Ramos (cell line): ENCODE data around the gene NISCH.

Experiments used
- in situ Hi-C: fragments of 300-500 bp; cut with MboI; formaldehyde crosslinking; loops from one replicate; pipeline ENCODE4 v1.14.3; 2022; ENCODE audit warnings: low sequenced_read_pairs; ENCODE audit not compliant: unreplicated experiment

The NISCH gene

DNA sequence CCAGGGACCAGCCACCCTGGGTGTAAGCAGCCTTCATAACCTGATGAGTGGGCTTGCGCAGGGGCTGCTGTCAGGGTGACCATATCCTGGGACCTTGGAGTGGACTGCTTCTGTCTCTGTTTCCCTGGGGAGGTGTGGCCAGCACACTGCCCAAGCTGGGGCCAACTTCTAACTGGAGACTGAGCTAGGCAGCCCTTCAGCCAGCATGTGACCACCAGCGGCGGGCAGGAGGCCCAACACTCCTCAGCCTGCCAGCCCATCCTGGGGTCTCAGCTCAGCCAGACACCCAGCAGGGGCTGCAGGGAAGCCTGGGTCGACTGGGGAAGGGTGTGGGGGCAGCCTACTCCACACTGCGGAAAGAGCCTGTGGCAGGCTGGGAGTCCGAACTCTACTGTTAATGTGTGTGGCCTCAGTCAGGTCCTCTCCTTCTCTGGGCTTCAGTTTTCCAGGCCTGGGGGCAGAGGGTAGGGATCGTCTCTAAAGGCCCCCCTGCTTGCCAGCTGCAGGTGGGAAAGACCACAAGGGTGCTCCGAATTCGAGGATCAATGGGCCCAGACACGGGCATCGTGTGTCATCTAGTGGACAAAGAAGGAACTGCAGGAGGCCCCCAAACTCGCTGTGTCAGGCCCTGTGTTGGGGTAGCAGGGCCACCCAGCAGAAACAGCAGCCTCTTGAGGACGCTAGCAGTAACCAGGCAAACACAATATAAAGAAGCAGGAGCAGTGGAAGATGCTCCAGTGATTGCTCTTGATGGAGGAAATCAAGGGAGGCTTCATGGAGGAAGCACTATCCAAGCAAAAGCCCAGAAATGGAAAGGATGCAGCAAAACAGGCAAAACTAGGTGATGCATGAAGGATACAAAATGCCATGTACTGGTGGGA, 8.5 kb upstream of the NISCH start:
- in situ Hi-C loops: no loop called here

- in situ Hi-C loops: no loop called here
Observed at GRCh38 chr3:52447512-52448355, 7.7 kb upstream of the NISCH start.

- in situ Hi-C loops: no loop called here
Observed at GRCh38 chr3:52450489-52451236, 4.7 kb upstream of the NISCH start.

DNA sequence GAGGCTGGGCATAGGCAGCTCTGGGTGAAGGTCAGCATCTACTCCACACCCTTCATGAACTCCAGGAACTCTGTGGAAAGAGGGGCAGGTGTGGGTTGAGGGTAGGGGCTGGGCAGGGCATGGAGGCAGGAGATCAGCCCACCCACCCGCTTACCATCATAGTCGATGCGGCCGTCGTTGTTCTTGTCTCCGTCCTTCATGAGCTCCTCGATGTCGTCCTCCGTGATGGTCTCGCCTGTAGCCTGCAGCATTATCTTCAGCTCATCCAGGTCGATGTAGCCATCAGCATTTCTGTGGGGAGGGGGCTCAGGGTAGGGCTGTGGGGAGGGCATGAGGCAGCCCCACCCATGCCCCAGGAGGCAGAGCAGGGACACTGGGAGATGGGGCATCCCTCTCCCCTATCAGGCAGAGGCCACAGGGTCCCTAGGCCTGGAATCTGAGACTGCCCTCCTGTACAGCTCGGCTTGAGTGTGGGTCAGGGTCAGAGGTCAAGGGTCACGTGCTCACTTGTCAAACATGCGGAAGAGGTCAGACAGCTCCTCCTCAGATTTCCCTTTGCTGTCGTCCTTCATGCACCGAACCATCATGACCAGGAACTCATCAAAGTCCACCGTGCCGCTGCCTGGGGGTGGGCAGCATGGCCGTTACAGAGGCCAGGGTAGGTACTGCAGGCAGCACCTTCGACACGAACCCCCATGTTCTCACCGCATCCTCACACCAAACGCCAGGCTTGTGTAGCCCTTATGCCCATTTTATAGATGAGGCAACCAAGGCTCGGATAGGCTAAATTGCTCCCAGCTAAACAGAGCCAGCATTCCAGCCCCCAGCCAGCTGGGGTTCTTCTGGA, 3.9 kb upstream of the NISCH start:
- in situ Hi-C loops: no loop called here

DNA sequence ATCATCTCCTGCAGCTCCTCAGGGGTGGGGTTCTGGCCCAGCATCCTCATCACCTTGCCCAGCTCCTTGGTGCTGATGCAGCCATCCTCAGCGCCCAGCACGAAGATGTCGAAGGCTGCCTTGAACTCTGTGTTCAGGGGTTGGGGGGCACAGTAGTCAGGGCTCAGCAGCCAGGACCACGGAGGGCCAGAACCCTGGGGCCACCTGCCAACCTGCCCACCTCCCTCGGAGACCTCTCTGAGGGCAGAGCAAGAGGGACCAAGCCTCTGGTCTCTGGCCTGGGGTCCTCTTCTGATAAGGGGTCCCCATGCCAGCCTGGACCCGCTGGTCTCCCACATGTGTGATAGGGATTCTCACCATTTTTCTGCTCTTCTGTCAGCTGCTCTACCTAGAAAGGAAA, 3.3 kb upstream of the NISCH start:
- in situ Hi-C loops: no loop called here

GRCh38 chr3:52452570-52453221, 2.7 kb upstream of the NISCH start:
- in situ Hi-C loops: no loop called here

DNA sequence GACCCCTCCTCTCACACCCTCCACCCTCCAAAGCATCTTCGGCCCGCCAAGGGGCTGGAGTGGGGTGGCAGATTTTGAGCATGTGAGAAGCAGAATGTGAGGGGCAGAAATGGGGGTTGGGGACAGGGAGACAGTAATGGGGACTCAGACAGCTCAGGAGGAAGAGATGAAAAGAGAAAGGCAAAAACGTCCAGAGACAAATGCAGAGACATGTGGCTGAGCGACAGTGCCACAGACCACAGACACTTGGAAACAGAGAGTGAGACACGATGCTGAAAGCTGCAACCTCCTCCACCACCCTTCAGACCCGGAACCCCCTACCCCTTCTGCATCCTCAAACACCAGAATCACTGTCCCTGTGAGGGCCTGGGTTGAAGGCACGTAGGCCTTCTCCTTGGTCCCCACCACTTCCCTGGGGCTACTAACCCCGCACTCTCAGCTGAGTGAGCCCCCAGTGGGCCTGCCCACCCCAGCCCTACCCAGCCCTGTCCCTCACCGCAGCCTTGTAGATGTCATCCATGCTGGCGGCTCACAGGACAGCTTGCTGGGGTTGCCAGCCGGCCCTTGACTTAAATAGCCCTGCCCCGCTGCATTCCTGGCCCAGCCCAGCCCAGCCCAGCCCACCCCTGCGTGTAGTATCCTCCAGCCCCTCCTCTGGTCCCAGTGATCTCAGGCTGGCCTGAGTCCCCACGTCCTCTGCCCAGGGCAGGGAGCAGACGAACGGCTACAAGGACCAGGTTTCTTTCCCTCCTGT, 1.7 kb upstream of the NISCH start, which contains the start of gene TNNC1:
TNNC1 (minus strand) TSS at position 546 of the 754 bp plus-strand sequence; CDS start at position 520, 26 bp downstream.
- in situ Hi-C loops: no loop called here

GRCh38 chr3:52454250-52454937, 1.0 kb upstream of the NISCH start:
- in situ Hi-C loops: no loop called here

- in situ Hi-C loops: no loop called here
Observed at GRCh38 chr3:52454938-52455282, 494 bp upstream of the NISCH start.

- in situ Hi-C loops: no loop called here
Observed at GRCh38 chr3:52456169-52456799, 880 bp downstream of the NISCH start.

DNA sequence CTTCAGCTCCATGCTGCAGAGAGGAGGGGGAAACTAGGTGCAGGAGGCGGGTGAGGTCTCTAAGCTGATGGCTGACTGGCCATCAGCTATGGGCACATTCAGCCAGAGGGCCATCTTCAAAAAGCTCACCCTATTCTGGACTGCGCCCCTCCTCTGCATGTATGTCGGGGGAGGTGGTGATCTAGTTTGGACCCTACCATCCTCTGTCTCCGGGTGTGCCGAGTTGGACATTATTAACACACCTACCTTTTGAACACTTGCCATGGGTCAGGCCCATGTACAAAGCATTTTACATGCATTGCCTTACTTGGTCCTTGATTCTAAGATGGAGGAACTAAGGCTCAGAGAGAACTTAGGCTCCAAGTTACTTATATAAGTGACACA, 1.4 kb downstream of the NISCH start:
- in situ Hi-C loops: no loop called here

- in situ Hi-C loops: no loop called here
Observed at GRCh38 chr3:52458031-52458760, 2.8 kb downstream of the NISCH start.

DNA sequence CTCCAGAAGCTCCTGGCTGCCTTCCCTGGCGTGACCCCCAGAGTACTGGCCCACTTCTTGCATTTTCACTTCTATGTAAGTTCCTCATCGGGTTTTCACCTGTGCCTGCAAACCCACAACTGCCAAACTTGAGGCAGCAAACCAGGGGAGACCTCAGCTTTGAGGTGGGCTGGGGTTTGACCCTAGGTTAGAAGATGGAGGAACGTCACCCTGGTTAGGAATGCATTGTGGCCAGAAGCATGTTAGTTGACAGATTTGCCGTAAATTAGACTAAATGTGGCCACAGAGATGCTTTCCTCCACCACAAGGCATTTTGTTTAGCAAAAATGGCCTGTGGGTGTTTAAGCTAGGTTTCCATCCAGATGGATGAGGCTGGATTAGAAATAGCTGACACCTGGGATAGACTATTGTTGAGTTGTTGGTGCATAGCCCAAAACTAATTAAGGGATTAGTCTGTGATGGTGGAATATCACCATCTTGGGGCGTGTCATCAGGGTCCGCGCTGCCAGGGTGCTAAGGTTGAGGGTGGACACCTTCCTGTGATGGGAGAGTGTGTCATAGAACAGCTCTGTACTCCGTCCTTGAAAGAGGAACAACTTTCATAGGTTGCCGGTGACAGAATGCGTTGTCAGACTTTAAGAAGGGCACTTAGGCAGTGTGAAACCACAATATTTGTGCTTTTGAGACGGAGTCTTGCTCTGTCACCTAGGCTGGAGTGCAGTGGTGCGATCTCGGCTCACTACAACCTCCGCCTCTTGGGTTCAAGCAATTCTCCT, 3.6 kb downstream of the NISCH start:
- in situ Hi-C loops: no loop called here

DNA sequence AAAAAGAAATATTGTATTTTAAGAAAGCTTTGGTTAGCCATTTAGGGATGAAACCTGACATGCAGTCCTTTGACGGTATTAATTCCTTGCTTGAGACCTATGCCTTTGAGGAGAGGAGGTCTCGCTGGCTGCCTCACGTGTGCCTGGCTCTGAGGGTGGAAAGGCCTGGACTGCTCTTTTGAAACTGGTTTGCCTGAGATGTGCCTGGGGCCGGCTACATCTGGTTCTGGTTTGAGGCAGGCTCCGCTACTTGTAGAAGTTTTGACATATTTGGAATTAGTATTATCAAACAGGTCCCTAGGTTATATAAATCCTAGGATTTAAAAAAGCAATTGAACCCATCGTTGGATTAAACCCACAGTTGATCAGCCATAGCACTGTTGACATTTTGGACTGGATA, 6.5 kb downstream of the NISCH start:
- in situ Hi-C loops: no loop called here

DNA sequence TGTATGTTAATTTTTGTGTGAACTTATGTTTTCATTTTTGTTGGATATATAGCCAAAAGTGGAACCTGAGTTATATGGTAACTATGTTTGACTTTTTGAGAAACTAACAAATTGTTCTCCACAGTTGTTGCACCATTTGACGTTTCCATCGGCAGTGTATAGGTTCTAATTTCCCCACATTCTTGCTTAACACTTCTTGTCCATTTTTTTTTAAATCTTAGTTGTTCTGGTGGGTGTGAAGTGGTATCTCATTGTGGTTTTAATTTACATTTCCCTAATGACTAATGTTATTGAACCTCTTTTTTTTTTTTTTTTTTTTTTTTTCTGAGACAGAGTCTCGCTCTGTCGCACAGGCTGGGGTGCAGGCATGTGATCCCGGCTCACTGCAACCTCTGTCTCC, 8.0 kb downstream of the NISCH start:
- in situ Hi-C loops: no loop called here

DNA sequence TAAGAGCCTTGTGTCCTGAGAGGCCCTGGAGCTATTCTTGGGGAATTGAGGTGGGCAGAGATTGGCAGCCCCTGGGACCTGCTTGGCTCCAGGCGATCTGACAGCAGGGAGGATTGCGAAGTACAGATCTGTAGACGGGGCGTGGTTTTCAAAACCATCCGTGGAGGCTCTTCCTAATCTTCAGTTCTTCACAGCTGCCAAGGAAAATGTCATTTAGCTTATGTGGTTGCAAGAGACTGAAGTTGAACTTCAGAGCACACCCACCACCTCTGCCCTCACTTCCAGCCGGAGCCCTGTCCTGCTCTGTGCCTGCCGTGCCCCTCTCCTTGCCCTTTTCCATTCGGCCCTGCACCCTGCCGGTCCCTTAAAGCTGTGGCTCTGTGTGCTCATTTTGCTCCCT, 12.9 kb downstream of the NISCH start:
- in situ Hi-C loops: no loop called here
